ENCODE data around the gene SRPK2.

The SRPK2 gene

GRCh38 chr7:105136221-105136620, 252.5 kb downstream of the SRPK2 start:
- no peak overlapping the region for H3K9ac ChIP-seq (ENCODE audit: low read length in 5 of 5)
- H3K9me3 ChIP-seq (ENCODE audit: control insufficient read depth in 5 of 5, low read length in 5 of 5): no peaks in the 10 kb centered on the region
- peaks cover 0 to 11% (median 4%) of the 10 kb centered on the region in 5 donors for H3K4me1 ChIP-seq (ENCODE audit: control insufficient read depth in 5 of 5, insufficient read depth in 5 of 5, low read length in 5 of 5)
- no peak overlapping the region for H3K27ac ChIP-seq (ENCODE audit: low read depth, low read length)
- no peak overlapping the region for H3K4me3 ChIP-seq (ENCODE audit: low read depth in 1 of 5, low read length in 5 of 5)
- H3K27me3 ChIP-seq (ENCODE audit: control insufficient read depth in 5 of 5, insufficient read depth in 4 of 5, low read length in 5 of 5): no peaks in the 10 kb centered on the region
- peaks cover 9 to 60% (median 23%) of the 10 kb centered on the region in 5 donors for H3K36me3 ChIP-seq (ENCODE audit: control insufficient read depth in 5 of 5, insufficient read depth in 5 of 5, low read length in 5 of 5)

- Histone ChIP-seq H3K9ac (ENCODE audit: low read length in 5 of 5) (no peak overlapping the region), H3K27me3 (ENCODE audit: control insufficient read depth in 5 of 5, insufficient read depth in 4 of 5, low read length in 5 of 5) (no peaks in the 10 kb centered on the region), H3K36me3 (ENCODE audit: control insufficient read depth in 5 of 5, insufficient read depth in 5 of 5, low read length in 5 of 5) (peaks cover 4 to 51% (median 21%) of the 10 kb centered on the region in 5 donors), H3K4me1 (ENCODE audit: control insufficient read depth in 5 of 5, insufficient read depth in 5 of 5, low read length in 5 of 5) (peaks cover 0 to 11% (median 4%) of the 10 kb centered on the region in 5 donors), H3K27ac (ENCODE audit: low read depth, low read length) (no peak overlapping the region), H3K4me3 (ENCODE audit: low read depth in 1 of 5, low read length in 5 of 5) (no peak overlapping the region), H3K9me3 (ENCODE audit: control insufficient read depth in 5 of 5, low read length in 5 of 5) (no peaks in the 10 kb centered on the region)
Measured at GRCh38 chr7:105133986-105134655, 254.6 kb downstream of the SRPK2 start.

- H3K4me3 ChIP-seq (ENCODE audit: low read depth in 1 of 5, low read length in 5 of 5): no peak overlapping the region
- no peaks in the 10 kb centered on the region for H3K27me3 ChIP-seq (ENCODE audit: control insufficient read depth in 5 of 5, insufficient read depth in 4 of 5, low read length in 5 of 5)
- H3K9ac ChIP-seq (ENCODE audit: low read length in 5 of 5): no peak overlapping the region
- no peaks in the 10 kb centered on the region for H3K9me3 ChIP-seq (ENCODE audit: control insufficient read depth in 5 of 5, low read length in 5 of 5)
- H3K27ac ChIP-seq (ENCODE audit: low read depth, low read length): no peak overlapping the region
- peaks cover 0 to 11% (median 4%) of the 10 kb centered on the region in 5 donors for H3K4me1 ChIP-seq (ENCODE audit: control insufficient read depth in 5 of 5, insufficient read depth in 5 of 5, low read length in 5 of 5)
- H3K36me3 ChIP-seq (ENCODE audit: control insufficient read depth in 5 of 5, insufficient read depth in 5 of 5, low read length in 5 of 5): peaks cover 4 to 44% (median 19%) of the 10 kb centered on the region in 5 donors
Measured at GRCh38 chr7:105133358-105133757, 255.4 kb downstream of the SRPK2 start.

GRCh38 chr7:105132835-105133234, 255.9 kb downstream of the SRPK2 start:
- peaks cover 0 to 11% (median 4%) of the 10 kb centered on the region in 5 donors for H3K4me1 ChIP-seq (ENCODE audit: control insufficient read depth in 5 of 5, insufficient read depth in 5 of 5, low read length in 5 of 5)
- no peak overlapping the region for H3K4me3 ChIP-seq (ENCODE audit: low read depth in 1 of 5, low read length in 5 of 5)
- H3K9me3 ChIP-seq (ENCODE audit: control insufficient read depth in 5 of 5, low read length in 5 of 5): no peaks in the 10 kb centered on the region
- peaks cover 4 to 42% (median 19%) of the 10 kb centered on the region in 5 donors for H3K36me3 ChIP-seq (ENCODE audit: control insufficient read depth in 5 of 5, insufficient read depth in 5 of 5, low read length in 5 of 5)
- no peaks in the 10 kb centered on the region for H3K27me3 ChIP-seq (ENCODE audit: control insufficient read depth in 5 of 5, insufficient read depth in 4 of 5, low read length in 5 of 5)
- no peak overlapping the region for H3K27ac ChIP-seq (ENCODE audit: low read depth, low read length)
- no peak overlapping the region for H3K9ac ChIP-seq (ENCODE audit: low read length in 5 of 5)

GRCh38 chr7:105132335-105132734, 256.4 kb downstream of the SRPK2 start:
- no peak overlapping the region for H3K4me3 ChIP-seq (ENCODE audit: low read depth in 1 of 5, low read length in 5 of 5)
- peaks cover 0 to 11% (median 4%) of the 10 kb centered on the region in 5 donors for H3K4me1 ChIP-seq (ENCODE audit: control insufficient read depth in 5 of 5, insufficient read depth in 5 of 5, low read length in 5 of 5)
- no peak overlapping the region for H3K9ac ChIP-seq (ENCODE audit: low read length in 5 of 5)
- H3K9me3 ChIP-seq (ENCODE audit: control insufficient read depth in 5 of 5, low read length in 5 of 5): no peaks in the 10 kb centered on the region
- H3K27ac ChIP-seq (ENCODE audit: low read depth, low read length): no peak overlapping the region
- no peaks in the 10 kb centered on the region for H3K27me3 ChIP-seq (ENCODE audit: control insufficient read depth in 5 of 5, insufficient read depth in 4 of 5, low read length in 5 of 5)
- peaks cover 4 to 37% (median 19%) of the 10 kb centered on the region in 5 donors for H3K36me3 ChIP-seq (ENCODE audit: control insufficient read depth in 5 of 5, insufficient read depth in 5 of 5, low read length in 5 of 5)

- no peak overlapping the region for H3K9ac ChIP-seq (ENCODE audit: low read length in 5 of 5)
- no peak overlapping the region for H3K27ac ChIP-seq (ENCODE audit: low read depth, low read length)
- H3K27me3 ChIP-seq (ENCODE audit: control insufficient read depth in 5 of 5, insufficient read depth in 4 of 5, low read length in 5 of 5): no peaks in the 10 kb centered on the region
- H3K4me3 ChIP-seq (ENCODE audit: low read depth in 1 of 5, low read length in 5 of 5): no peak overlapping the region
- H3K4me1 ChIP-seq (ENCODE audit: control insufficient read depth in 5 of 5, insufficient read depth in 5 of 5, low read length in 5 of 5): peaks cover 0 to 10% (median 4%) of the 10 kb centered on the region in 5 donors
- no peaks in the 10 kb centered on the region for H3K9me3 ChIP-seq (ENCODE audit: control insufficient read depth in 5 of 5, low read length in 5 of 5)
- H3K36me3 ChIP-seq (ENCODE audit: control insufficient read depth in 5 of 5, insufficient read depth in 5 of 5, low read length in 5 of 5): peaks cover 4 to 34% (median 19%) of the 10 kb centered on the region in 5 donors
Measured at GRCh38 chr7:105131890-105132289, 256.8 kb downstream of the SRPK2 start.

GRCh38 chr7:105131033-105131656, 257.6 kb downstream of the SRPK2 start:
- no peaks in the 10 kb centered on the region for H3K27me3 ChIP-seq (ENCODE audit: control insufficient read depth in 5 of 5, insufficient read depth in 4 of 5, low read length in 5 of 5)
- H3K27ac ChIP-seq (ENCODE audit: low read depth, low read length): no peak overlapping the region
- peaks cover 0 to 36% (median 24%) of the 10 kb centered on the region in 5 donors for H3K36me3 ChIP-seq (ENCODE audit: control insufficient read depth in 5 of 5, insufficient read depth in 5 of 5, low read length in 5 of 5)
- H3K4me3 ChIP-seq (ENCODE audit: low read depth in 1 of 5, low read length in 5 of 5): no peak overlapping the region
- H3K9ac ChIP-seq (ENCODE audit: low read length in 5 of 5): no peak overlapping the region
- peaks cover 0 to 2% (median 0%) of the 10 kb centered on the region in 5 donors for H3K4me1 ChIP-seq (ENCODE audit: control insufficient read depth in 5 of 5, insufficient read depth in 5 of 5, low read length in 5 of 5)
- no peaks in the 10 kb centered on the region for H3K9me3 ChIP-seq (ENCODE audit: control insufficient read depth in 5 of 5, low read length in 5 of 5)

GRCh38 chr7:105130580-105130979, 258.1 kb downstream of the SRPK2 start:
- H3K4me3 ChIP-seq (ENCODE audit: low read depth in 1 of 5, low read length in 5 of 5): no peak overlapping the region
- H3K9me3 ChIP-seq (ENCODE audit: control insufficient read depth in 5 of 5, low read length in 5 of 5): no peaks in the 10 kb centered on the region
- no peaks in the 10 kb centered on the region for H3K4me1 ChIP-seq (ENCODE audit: control insufficient read depth in 5 of 5, insufficient read depth in 5 of 5, low read length in 5 of 5)
- peaks cover 0 to 42% (median 29%) of the 10 kb centered on the region in 5 donors for H3K36me3 ChIP-seq (ENCODE audit: control insufficient read depth in 5 of 5, insufficient read depth in 5 of 5, low read length in 5 of 5)
- no peak overlapping the region for H3K9ac ChIP-seq (ENCODE audit: low read length in 5 of 5)
- no peak overlapping the region for H3K27ac ChIP-seq (ENCODE audit: low read depth, low read length)
- H3K27me3 ChIP-seq (ENCODE audit: control insufficient read depth in 5 of 5, insufficient read depth in 4 of 5, low read length in 5 of 5): no peaks in the 10 kb centered on the region

DNA sequence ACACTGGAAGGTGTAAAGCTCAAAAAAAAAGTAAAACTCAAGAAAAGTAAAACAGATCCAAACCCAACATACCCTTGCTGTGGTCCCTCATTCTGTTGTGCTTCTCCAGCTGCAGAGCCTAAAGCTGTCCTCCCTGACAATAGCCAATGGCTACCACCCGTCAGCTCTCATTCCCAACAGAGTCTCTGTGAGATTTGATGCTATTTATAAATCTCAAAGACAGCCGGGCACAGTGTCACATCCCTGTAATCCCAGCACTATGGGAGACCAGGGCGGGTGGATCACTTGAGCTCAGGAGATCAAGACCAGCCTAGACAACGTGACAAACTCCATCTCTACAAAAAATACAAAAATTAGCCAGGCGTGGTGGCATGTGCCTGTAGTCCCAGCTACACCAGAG, 258.7 kb downstream of the SRPK2 start:
- H3K27me3 ChIP-seq (ENCODE audit: control insufficient read depth in 5 of 5, insufficient read depth in 4 of 5, low read length in 5 of 5): no peaks in the 10 kb centered on the region
- no peak overlapping the region for H3K4me3 ChIP-seq (ENCODE audit: low read depth in 1 of 5, low read length in 5 of 5)
- H3K9me3 ChIP-seq (ENCODE audit: control insufficient read depth in 5 of 5, low read length in 5 of 5): no peaks in the 10 kb centered on the region
- H3K27ac ChIP-seq (ENCODE audit: low read depth, low read length): no peak overlapping the region
- H3K9ac ChIP-seq (ENCODE audit: low read length in 5 of 5): no peak overlapping the region
- H3K36me3 ChIP-seq (ENCODE audit: control insufficient read depth in 5 of 5, insufficient read depth in 5 of 5, low read length in 5 of 5): peaks cover 3 to 47% (median 32%) of the 10 kb centered on the region in 5 donors
- H3K4me1 ChIP-seq (ENCODE audit: control insufficient read depth in 5 of 5, insufficient read depth in 5 of 5, low read length in 5 of 5): no peaks in the 10 kb centered on the region

GRCh38 chr7:105127179-105127578, 261.5 kb downstream of the SRPK2 start:
- Histone ChIP-seq H3K4me3 (ENCODE audit: low read depth in 1 of 5, low read length in 5 of 5) (no peak overlapping the region), H3K27me3 (ENCODE audit: control insufficient read depth in 5 of 5, insufficient read depth in 4 of 5, low read length in 5 of 5) (no peaks in the 10 kb centered on the region), H3K27ac (ENCODE audit: low read depth, low read length) (no peak overlapping the region), H3K4me1 (ENCODE audit: control insufficient read depth in 5 of 5, insufficient read depth in 5 of 5, low read length in 5 of 5) (no peaks in the 10 kb centered on the region), H3K36me3 (ENCODE audit: control insufficient read depth in 5 of 5, insufficient read depth in 5 of 5, low read length in 5 of 5) (peaks cover 4 to 38% (median 24%) of the 10 kb centered on the region in 5 donors), H3K9me3 (ENCODE audit: control insufficient read depth in 5 of 5, low read length in 5 of 5) (no peaks in the 10 kb centered on the region), H3K9ac (ENCODE audit: low read length in 5 of 5) (no peak overlapping the region)
